Measurements from ENCODE around the gene NTS. TPM values are rescaled to one million over a fixed set of nuclear protein-coding genes. Genes with fewer than 3 reads are reported as not detected.

The NTS gene
- polyA plus RNA-seq, 1 donor (not counting 4 experiments of a cell fraction or from before 2014, with no cell fraction given): not detected

DNA sequence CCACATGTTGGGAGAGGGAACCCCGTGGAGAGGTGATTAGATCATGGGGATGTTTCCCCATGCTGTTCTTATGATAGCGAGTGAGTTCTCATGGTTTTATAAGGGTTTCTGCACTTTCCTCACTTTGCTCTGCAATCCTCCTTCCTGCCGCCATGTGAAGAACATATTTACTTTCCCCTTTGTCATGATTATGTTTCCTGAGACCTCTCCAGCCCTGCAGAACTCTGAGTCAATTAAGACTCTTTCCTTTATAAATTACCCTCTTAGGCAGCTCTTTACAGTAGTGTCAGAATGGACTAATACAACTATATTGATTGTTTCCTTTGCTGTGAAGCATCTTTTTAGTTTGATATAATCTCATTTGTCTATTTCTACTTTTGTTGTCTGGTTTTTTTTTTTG is 24.8 kb upstream of the NTS start:
- no peak overlapping the region for H2AFZ ChIP-seq (ENCODE audit: control insufficient read depth, low read length)
- no peaks in the 10 kb centered on the region for H3K4me1 ChIP-seq (ENCODE audit: control insufficient read depth, extremely low read depth, insufficient read depth, low read length)
- no peak overlapping the region for H3K27ac ChIP-seq (ENCODE audit: control insufficient read depth, insufficient read depth, low read length)
- TF ChIP-seq, protein P1, sequence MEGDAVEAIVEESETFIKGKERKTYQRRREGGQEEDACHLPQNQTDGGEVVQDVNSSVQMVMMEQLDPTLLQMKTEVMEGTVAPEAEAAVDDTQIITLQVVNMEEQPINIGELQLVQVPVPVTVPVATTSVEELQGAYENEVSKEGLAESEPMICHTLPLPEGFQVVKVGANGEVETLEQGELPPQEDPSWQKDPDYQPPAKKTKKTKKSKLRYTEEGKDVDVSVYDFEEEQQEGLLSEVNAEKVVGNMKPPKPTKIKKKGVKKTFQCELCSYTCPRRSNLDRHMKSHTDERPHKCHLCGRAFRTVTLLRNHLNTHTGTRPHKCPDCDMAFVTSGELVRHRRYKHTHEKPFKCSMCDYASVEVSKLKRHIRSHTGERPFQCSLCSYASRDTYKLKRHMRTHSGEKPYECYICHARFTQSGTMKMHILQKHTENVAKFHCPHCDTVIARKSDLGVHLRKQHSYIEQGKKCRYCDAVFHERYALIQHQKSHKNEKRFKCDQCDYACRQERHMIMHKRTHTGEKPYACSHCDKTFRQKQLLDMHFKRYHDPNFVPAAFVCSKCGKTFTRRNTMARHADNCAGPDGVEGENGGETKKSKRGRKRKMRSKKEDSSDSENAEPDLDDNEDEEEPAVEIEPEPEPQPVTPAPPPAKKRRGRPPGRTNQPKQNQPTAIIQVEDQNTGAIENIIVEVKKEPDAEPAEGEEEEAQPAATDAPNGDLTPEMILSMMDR (optimal IDR thresholded peaks at IDR 0.05 in 1 of 3, IDR thresholded peaks at IDR 0.05 in 1 of 3, conservative IDR thresholded peaks at IDR 0.05 in 1 of 3; ENCODE audit: extremely low read depth in 1 of 3, insufficient read depth in 2 of 3, low read length in 3 of 3): no peak
- no peak for TF ChIP-seq EZH2 (IDR thresholded peaks at IDR 0.05; ENCODE audit: low read length)
- no peaks in the 10 kb centered on the region for H4K20me1 ChIP-seq (ENCODE audit: control insufficient read depth, extremely low read depth, insufficient read depth, low read length)
- dilution Hi-C loops (cut with MboI; ENCODE audit: extremely low pct_ligation_motif_present, low sequenced_read_pairs): no loop called here
- no peak for DNase-seq (ENCODE audit: low read depth, low spot score)
- H3K36me3 ChIP-seq (ENCODE audit: control insufficient read depth in 2 of 2, extremely low read depth in 1 of 2, insufficient read depth in 2 of 2, low read length in 2 of 2): no peaks in the 10 kb centered on the region
- H3K27me3 ChIP-seq (ENCODE audit: control insufficient read depth, extremely low read depth, insufficient read depth, low read length): no peaks in the 10 kb centered on the region
- no peaks in the 10 kb centered on the region for H3K9me3 ChIP-seq (ENCODE audit: control insufficient read depth, low read depth, low read length)
- H3K79me2 ChIP-seq (ENCODE audit: control insufficient read depth, insufficient read depth, low read length): no peaks in the 10 kb centered on the region
- no peak overlapping the region for H3K9ac ChIP-seq (ENCODE audit: control insufficient read depth, extremely low read depth, insufficient read depth, low read length)
- no peak for FAIRE-seq
- H3K4me2 ChIP-seq (ENCODE audit: control insufficient read depth, extremely low read depth, insufficient read depth, low read depth, low read length): no peak overlapping the region
- no peaks in the 10 kb centered on the region for H3K9me1 ChIP-seq (ENCODE audit: control insufficient read depth, extremely low read depth, insufficient read depth, low read length)
- H3K4me3 ChIP-seq (ENCODE audit: control insufficient read depth in 2 of 3, extremely low read depth in 1 of 3, insufficient read depth in 2 of 3, low read depth in 1 of 3, low read length in 3 of 3): no peak overlapping the region

DNA sequence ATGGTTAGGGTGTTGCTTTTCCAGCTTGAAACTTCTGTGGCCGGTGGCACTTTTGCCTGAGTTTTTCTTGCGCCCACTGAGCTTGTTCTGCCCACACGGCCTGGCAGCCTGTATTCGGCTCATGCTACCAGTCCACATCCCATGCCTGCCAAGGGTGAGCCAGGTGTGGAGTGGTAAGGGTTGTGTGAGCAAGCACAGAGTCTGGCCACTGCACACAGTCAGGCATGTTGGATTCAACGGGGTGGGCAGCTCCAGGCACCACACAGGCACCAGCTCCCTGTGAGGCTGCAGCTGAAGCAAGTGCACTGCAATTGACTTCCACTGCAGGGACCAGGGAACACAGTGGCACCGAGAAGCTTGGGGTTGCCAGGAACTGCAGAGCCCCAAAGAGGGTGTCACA is 18.8 kb upstream of the NTS start:
- H3K4me2 ChIP-seq (ENCODE audit: control insufficient read depth, extremely low read depth, insufficient read depth, low read depth, low read length): no peak overlapping the region
- no peaks in the 10 kb centered on the region for H3K79me2 ChIP-seq (ENCODE audit: control insufficient read depth, insufficient read depth, low read length)
- H3K9me1 ChIP-seq (ENCODE audit: control insufficient read depth, extremely low read depth, insufficient read depth, low read length): no peaks in the 10 kb centered on the region
- no peaks in the 10 kb centered on the region for H3K9me3 ChIP-seq (ENCODE audit: control insufficient read depth, low read depth, low read length)
- no peak overlapping the region for H2AFZ ChIP-seq (ENCODE audit: control insufficient read depth, low read length)
- FAIRE-seq (no peak), DNase-seq (ENCODE audit: low read depth, low spot score) (no peak)
- H3K27ac ChIP-seq (ENCODE audit: control insufficient read depth, insufficient read depth, low read length): no peak overlapping the region
- no peaks in the 10 kb centered on the region for H3K27me3 ChIP-seq (ENCODE audit: control insufficient read depth, extremely low read depth, insufficient read depth, low read length)
- dilution Hi-C loops (cut with MboI; ENCODE audit: extremely low pct_ligation_motif_present, low sequenced_read_pairs): loop anchor here (25.0 kb wide), 1 partner anchor 368 kb away; no protein-coding TSS in a partner anchor
- no peaks in the 10 kb centered on the region for H3K36me3 ChIP-seq (ENCODE audit: control insufficient read depth in 2 of 2, extremely low read depth in 1 of 2, insufficient read depth in 2 of 2, low read length in 2 of 2)
- H4K20me1 ChIP-seq (ENCODE audit: control insufficient read depth, extremely low read depth, insufficient read depth, low read length): no peaks in the 10 kb centered on the region
- H3K9ac ChIP-seq (ENCODE audit: control insufficient read depth, extremely low read depth, insufficient read depth, low read length): no peak overlapping the region
- TF ChIP-seq, protein P1 (optimal IDR thresholded peaks at IDR 0.05 in 1 of 3, IDR thresholded peaks at IDR 0.05 in 1 of 3, conservative IDR thresholded peaks at IDR 0.05 in 1 of 3; ENCODE audit: extremely low read depth in 1 of 3, insufficient read depth in 2 of 3, low read length in 3 of 3): no peak
- no peak for TF ChIP-seq EZH2 (IDR thresholded peaks at IDR 0.05; ENCODE audit: low read length)
- H3K4me3 ChIP-seq (ENCODE audit: control insufficient read depth in 2 of 3, extremely low read depth in 1 of 3, insufficient read depth in 2 of 3, low read depth in 1 of 3, low read length in 3 of 3): no peak overlapping the region
- no peaks in the 10 kb centered on the region for H3K4me1 ChIP-seq (ENCODE audit: control insufficient read depth, extremely low read depth, insufficient read depth, low read length)
